Activated CD4-positive, alpha-beta T cell treated with anti-CD3 and anti-CD28 coated beads, Interleukin-2, amount 50 U/mL, for 16 hours (primary cell): Measurements from ENCODE around the gene ACOT9.
"Not testable (repeated sequence)": the region's sequence is repeated elsewhere in the genome, so short reads cannot be mapped to it uniquely, and the experiment has no call there.

ENCODE experiments used
- DNase-seq: peaks from one replicate; pipeline ENCODE4 v3.0.0-alpha.2; 2020

The ACOT9 gene

DNA sequence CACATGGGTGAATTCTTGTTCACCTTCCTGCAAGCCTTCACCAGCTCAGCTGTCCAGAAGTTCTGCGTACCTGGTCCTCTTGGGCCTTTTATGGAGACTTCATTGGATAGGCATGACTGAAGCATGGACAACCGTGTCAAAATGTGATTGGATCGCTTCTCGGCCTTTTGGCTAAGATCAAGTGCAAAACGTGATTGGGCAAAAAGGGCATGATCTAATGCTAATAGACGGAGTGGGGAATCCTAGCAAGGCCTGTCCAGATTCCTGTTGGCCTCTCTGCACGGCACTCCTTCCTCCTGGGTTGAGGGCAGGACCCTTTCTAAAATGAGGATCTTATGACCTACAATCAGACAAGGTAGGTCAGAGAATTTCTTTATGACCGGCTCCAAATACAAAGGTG is 50.9 kb downstream of the ACOT9 start:
- DNase-seq = no peak

DNA sequence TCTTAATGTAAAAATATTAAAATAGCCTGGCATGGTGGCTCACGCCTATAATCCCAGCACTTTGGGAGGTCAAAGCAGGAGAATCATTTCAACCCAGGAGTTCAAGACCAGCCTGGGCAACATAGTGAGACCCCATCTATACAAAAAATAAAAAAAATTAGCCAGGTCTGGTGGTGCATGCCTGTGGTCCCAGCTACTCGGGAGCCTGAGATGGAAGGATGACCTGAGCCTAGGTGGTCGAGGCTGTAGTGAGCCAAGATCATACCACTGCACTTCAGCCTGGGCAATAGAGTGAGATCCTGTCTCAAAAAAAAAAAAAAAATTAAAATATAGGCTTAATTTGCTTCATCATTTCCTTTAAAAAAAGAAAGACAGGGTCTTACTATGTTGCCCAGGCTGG is 66.6 kb downstream of the ACOT9 start:
- DNase-seq = not testable (repeated sequence)

DNA sequence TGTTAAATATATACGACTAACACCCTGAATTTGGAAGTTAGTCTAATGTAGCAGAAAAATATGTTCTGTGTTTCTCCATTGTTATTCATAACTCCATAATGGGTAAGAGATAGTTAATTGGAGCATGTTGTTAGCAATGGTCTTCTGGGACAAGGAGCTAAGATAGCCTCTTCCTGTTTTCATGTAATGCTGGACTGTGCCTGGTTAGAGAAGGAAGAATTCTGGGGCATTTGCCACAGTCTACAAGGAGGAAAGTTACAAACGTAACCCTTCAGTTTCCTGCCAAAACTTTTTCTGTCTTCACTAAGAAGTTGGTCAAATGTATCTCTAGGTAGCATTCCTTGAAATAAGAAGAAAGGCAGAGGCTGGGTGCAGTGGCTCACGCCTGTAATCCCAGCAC is 70.0 kb downstream of the ACOT9 start:
- no peak for DNase-seq

DNA sequence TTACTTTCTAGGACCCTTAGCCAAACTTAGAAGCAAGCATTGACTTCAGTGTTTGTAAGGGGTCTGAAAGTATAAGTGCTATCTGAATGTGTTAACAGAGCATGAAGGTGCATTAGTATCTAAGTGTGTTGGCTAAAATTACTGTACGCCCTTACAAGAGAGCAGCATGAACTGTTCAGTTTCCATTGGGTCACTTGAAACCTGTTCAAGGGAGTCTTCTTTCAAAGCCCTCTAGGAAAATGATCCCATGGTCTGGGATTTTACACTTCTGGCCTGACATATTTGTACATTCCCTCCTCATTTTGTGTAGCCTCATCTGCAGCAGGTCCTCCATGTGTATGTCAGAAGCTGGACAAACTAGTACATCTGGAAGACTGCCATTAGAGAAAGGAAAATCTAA is 72.5 kb downstream of the ACOT9 start:
- no peak for DNase-seq

DNA sequence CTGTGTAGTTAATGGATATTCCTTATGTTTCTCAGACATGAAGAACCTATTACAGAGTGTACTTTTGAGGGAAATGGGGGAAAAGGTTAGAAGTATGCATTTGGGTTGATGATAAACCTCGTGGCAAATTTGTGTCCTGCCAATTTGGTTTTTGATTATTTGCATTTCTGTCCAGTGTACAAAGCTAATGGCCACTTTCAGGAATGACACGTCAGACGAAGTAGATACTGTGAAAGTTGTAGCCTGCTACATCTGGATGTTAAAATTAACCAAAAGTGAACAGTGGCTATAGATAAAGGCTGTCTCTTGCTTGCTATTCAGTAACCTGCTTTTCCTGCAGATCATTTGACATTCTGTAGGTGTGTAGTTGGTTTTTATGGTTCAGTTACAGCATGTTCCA is 74.7 kb downstream of the ACOT9 start:
- no peak for DNase-seq

DNA sequence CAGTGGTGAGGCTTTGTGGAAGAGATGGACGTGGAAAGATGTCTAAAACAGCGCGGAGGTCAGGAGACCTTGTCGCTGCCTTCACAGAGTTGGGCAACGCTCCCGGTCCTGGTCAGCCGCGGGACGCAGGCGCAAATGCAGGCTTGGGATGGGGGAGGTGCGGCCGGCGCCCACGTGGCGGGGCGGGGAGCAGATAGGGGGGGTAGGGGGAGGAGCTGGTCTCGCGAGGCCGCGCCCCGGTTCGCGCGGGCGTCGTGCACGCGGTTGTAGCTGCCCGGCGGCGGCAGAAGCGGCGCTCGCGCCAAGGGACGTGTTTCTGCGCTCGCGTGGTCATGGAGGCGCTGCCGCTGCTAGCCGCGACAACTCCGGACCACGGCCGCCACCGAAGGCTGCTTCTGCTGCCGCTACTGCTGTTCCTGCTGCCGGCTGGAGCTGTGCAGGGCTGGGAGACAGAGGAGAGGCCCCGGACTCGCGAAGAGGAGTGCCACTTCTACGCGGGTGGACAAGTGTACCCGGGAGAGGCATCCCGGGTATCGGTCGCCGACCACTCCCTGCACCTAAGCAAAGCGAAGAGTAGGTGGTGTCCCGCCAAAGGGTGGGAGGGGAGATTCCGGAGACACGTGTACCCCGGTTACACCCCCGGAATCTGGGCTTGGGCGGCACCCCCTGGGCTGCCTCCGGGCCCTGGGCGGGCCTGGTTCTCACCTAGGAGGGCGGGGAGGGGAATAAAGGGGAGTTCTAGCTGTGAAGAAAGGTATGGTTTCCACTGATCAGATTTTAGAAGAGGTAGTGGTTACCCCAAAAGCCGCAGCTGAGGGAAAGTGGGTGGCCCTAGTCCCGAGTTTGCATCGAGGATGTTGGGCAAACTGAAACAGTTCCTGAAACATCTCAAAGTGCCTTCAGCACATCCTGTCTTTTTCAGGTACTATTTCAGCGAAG is 75.6 kb downstream of the ACOT9 start, which contains the start of gene PRDX4:
Gene PRDX4, plus strand, starts transcription at position 255 of the 939 bp plus-strand sequence. Its CDS starts 78 bp downstream, at position 333.
- DNase-seq = peak; percentile 86

DNA sequence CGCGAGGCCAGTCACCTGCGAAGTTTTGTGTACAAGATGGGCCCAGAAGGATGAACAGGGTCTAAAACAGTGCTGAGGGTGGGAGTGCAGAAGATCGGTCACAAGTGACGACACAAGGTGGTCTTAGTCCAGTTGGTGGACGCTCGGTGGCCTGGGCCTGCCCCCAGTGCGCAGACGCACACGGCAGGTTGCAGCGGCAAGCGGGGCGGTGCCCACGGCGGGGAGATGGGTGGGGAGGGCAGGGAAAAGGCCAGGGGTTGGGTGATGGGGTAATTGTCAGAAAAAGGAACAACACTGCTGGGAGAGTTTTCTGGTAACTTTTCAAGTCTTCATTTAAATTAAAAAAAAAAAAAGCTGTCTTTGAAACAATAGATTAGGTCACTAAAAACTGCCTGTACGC is 76.8 kb downstream of the ACOT9 start:
- DNase-seq = no peak

DNA sequence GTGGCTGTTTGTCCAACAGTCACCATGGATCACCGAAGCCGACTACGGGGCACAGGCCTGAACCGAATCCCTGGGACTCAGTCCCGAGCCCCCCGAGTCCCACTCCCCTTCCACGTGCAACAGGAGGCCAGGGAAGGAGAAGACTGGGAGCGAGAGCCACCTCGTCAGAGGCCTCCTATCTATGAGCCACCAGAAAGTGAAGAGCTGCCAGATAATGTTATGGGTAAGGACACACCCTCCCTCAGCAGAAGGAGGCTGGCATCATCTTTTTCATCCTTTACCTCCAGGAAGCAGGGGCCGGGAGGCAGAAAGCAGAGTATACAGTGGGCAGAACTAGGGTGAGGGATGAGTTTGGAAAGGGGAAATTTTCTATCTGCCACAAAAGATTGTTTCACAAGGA is 78.6 kb downstream of the ACOT9 start:
- DNase-seq = no peak

DNA sequence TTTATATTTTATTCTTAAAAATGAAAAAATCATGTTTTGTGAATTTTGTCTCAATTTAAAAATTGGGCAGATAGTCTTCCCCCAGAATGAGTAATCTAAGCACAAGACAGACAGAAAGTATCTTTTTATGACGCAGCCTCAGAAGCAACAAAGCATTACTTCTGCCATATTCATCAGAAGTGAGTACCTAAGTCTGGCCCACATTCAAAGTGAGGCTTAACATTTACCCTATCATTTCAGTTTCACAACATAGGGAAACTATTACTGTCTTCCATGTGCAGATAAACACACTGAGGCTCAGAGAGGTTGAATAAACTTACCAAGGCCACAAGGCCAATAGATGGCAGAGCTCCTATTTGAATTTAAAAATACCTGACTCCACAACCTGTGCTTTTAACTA is 80.2 kb downstream of the ACOT9 start:
- peak; percentile 68 for DNase-seq

DNA sequence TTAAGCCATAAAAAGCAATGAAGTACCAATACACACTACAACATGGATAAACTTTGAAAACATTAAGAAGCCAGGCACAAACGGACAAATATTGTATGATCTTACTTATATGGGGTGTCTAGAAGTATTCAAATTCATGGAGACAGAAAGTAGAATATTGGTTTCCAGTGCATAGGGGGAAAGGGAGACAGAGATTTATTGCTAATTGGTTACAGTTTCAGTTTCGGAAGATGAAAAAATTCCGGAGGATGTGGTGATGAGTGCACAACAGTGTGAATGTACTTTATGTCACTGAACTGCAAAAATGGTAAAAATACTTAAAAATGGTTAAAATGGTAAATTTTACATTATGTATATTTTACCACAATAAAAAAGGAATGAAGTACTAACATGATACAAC is 80.9 kb downstream of the ACOT9 start:
- peak; percentile 66 for DNase-seq

DNA sequence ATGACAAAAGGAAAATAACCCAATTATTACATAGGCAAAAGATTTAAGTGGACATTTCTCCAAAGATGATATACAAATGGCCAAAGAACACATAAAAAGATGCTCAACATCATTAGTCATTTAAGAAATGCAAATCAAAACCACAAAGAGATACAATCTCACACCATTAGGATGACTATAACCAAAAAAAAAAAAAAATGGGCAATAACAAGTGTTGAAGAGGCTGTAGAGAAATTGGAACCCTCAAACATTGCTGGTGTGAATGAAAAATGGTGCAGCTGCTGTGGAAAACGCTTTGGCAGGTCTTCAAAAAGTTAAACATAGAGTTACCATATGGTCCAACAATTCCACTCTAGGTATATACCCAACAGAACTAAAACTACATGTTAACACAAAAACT is 81.4 kb downstream of the ACOT9 start:
- DNase-seq = peak; percentile 13

DNA sequence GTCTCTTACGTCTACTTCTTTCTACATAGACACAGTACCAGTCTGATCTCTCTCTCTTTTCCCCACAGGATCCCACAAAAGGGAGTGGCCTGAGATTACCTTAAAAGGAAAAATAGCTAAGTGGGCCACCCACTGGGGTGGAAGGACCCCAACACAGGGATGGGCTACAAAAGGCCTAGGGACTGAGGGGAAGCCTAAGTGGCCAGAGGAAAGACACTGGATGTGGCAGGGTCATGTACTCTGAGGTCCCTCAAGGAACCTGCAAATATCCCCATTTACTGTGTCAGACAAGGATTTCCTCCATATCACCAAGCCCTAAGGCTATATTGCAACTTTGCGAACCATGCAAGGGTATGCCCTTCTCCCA is 82.3 kb downstream of the ACOT9 start:
- DNase-seq = no peak

DNA sequence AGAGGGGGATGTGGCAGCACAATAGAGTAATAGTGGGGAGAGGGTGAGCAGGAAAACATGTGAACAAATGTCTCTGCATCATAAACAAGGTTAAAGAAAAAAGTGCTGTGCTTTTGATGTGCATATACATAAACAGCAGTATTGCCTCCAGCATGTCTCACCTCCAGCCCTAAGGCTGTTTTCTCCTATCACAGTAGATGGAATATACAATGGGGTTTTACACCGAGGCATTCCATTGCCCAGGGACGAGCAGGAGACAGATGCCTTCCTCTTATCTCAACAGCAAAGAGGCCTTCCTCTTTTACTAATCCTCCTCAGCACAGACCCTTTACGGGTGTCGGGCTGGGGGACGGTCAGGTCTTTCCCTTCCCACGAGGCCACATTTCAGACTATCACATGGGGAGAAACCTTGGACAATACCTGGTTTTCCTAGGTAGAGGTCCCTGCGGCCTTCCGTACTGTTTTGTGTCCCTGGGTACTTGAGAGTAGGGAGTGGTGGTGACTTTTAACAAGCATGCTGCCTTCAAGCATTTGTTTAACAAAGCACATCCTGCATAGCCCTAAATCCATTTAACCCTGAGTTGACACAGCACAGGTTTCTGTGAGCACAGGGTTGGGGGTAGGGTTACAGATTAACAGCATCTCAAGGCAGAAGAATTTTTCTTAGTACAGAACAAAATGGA is 82.9 kb downstream of the ACOT9 start:
- DNase-seq = not testable (repeated sequence)

DNA sequence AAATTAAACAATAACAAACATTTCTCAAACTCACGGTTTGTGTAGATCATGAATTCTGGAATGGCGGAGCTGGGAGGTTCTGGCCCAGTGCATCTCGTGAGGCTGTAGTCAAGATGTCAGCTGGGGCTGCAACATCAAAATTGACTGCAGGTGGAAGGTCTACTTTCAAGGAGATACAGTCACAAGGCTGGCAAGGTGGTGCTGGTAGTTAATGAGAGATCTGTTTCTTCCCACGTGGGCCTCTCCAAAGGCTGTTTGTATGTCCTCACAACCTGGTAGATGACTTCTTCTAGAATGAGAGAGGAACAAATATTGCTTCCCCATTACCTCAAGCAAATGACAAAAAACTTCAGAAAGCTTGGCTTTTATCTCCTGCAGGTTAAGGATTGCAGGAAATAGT is 83.7 kb downstream of the ACOT9 start:
- no peak for DNase-seq

DNA sequence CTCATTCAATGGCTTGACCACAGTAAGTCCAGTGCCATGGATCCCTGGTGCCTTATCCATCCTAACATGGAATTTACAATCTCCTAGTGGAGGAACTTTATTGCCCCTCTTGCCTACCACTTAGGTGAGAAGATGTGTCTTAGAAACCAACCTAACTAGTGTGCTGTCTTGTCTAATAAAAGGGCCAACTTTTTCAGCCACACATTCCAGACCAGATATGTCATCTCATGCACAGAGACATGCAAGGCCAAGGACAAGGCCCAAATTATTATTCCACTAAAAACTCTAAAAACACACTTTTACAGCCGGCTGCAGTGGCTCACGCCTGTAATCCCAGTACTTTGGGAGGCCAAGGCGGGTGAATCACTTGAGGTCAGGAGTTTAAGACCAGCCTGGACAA is 86.4 kb downstream of the ACOT9 start:
- DNase-seq = no peak

DNA sequence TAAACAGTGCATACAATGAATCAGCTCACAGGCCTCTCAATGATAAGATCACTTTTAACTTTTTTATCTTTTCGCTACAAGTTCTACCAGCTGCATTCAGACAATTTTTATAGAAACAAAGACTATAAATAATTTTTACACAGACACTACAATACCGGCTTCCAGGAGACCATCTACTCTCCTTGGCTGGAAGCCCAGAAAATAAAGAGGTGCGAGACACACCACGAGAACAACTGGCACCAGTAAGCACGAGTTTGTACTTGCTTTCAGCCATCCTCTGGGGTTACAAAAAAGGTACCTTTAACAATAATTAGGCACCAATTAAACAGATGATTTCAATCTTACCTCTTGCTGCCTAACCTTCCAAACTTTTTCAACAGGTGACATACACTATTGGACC is 87.0 kb downstream of the ACOT9 start:
- DNase-seq = no peak
